ENCODE measurements around the gene DIS3L. TPM values are rescaled to one million over a fixed set of nuclear protein-coding genes. Genes with fewer than 3 reads are reported as not detected.

Gene DIS3L
- total RNA-seq, 1 experiment from 2014 or later = 32.9 TPM

GRCh38 chr15:66252685-66253417 is 40.5 kb upstream of the DIS3L start:
- peaks cover 43% of the 10 kb centered on the region for H3K4me1 Mint-ChIP-seq
- POLR2A ChIA-PET = no interaction called here
- H3K4me3 Mint-ChIP-seq = peak overlapping the region; percentile 78
- DNase-seq (ENCODE audit: low spot score) (peak; percentile 38), ATAC-seq (peak; percentile 2; the same call in 1 of the 2 replicates)
- H3K27ac Mint-ChIP-seq = no peak overlapping the region
- TF ChIP-seq SP1 (CRISPR knock-in tag; conservative IDR thresholded peaks at IDR 0.05) (0 out of 2 replicates have a peak, but pooled peaks have one; percentile 8), HMGXB4 (CRISPR knock-in tag; IDR thresholded peaks at IDR 0.05) (peak; percentile 75; the same call in 1 of the 2 replicates), FOXK1 (CRISPR knock-in tag; IDR thresholded peaks at IDR 0.05) (no peak), MAX (CRISPR knock-in tag; IDR thresholded peaks at IDR 0.05) (peak; percentile 14; the same call in 1 of the 2 replicates)
- no peaks in the 10 kb centered on the region for H3K9me3 Mint-ChIP-seq
- CTCF ChIA-PET = interaction anchor here (0.6 to 2.4 kb wide), 9 partner anchors 9 to 313 kb away, joined by 3 to 8 read pairs (median 3); partner anchors contain the start of gene LCTL
- no peaks in the 10 kb centered on the region for H3K36me3 Mint-ChIP-seq
- H3K27me3 Mint-ChIP-seq (ENCODE audit: low read depth) = peaks cover 77% of the 10 kb centered on the region

GRCh38 chr15:66253418-66254088 is 39.8 kb upstream of the DIS3L start, which contains the start of gene MEGF11:
Gene MEGF11 (minus strand): TSS chr15:66253750. CDS start chr15:66128403, 125,347 bp downstream.
- CTCF ChIA-PET = interaction anchor here (1.0 to 2.4 kb wide), 3 partner anchors 10 to 221 kb away, joined by 3 to 8 read pairs (median 3); no protein-coding TSS in a partner anchor
- H3K9me3 Mint-ChIP-seq = no peaks in the 10 kb centered on the region
- peaks cover 82% of the 10 kb centered on the region for H3K27me3 Mint-ChIP-seq (ENCODE audit: low read depth)
- ATAC-seq (peak; percentile 21), DNase-seq (ENCODE audit: low spot score) (peak; percentile 69)
- H3K27ac Mint-ChIP-seq = no peak within 1 kb of the TSS
- peaks cover 41% of the 10 kb centered on the region for H3K4me1 Mint-ChIP-seq
- H3K4me3 Mint-ChIP-seq = peak within 1 kb of the TSS; percentile 96
- POLR2A ChIA-PET = no interaction called here
- no peak; the same call in 1 of the 2 replicates for TF ChIP-seq TP53 (CRISPR knock-in tag; IDR thresholded peaks at IDR 0.05)
- peak; percentile 16; the same call in 1 of the 2 replicates for TF ChIP-seq NFE2L1 (CRISPR knock-in tag; IDR thresholded peaks at IDR 0.05)
- no peaks in the 10 kb centered on the region for H3K36me3 Mint-ChIP-seq

GRCh38 chr15:66254089-66254950 is 39.0 kb upstream of the DIS3L start:
- Mint-ChIP-seq H3K36me3 (no peaks in the 10 kb centered on the region), H3K4me1 (peaks cover 33% of the 10 kb centered on the region), H3K4me3 (peak overlapping the region; percentile 96), H3K9me3 (no peaks in the 10 kb centered on the region), H3K27ac (no peak overlapping the region), H3K27me3 (ENCODE audit: low read depth) (peaks cover 82% of the 10 kb centered on the region)
- ChIA-PET POLR2A (no interaction called here), CTCF (interaction anchor here (1.5 kb wide), 1 partner anchor 391 kb away, joined by 3 read pairs; no protein-coding TSS in a partner anchor)
- ATAC-seq = peak; percentile 37
- DNase-seq (ENCODE audit: low spot score) = peak; percentile 59
- TF ChIP-seq CREM (CRISPR knock-in tag; IDR thresholded peaks at IDR 0.05) (no peak), E2F4 (CRISPR knock-in tag; IDR thresholded peaks at IDR 0.05; ENCODE audit: borderline replicate concordance, low read depth) (no peak), FOXK1 (CRISPR knock-in tag; IDR thresholded peaks at IDR 0.05) (0 out of 2 replicates have a peak, but pooled peaks have one; percentile 31), HMGXB4 (CRISPR knock-in tag; IDR thresholded peaks at IDR 0.05) (peak; percentile 56; the same call in 1 of the 2 replicates), KAT7 (CRISPR knock-in tag; IDR thresholded peaks at IDR 0.05; ENCODE audit: borderline replicate concordance) (peak; percentile 85; the same call in 1 of the 2 replicates), ZSCAN18 (CRISPR knock-in tag; IDR thresholded peaks at IDR 0.05) (no peak)
